Stimulated activated CD8-positive, alpha-beta memory T cell treated with anti-CD3 and anti-CD28 coated beads, Interleukin-7, amount 100 ng/mL, for 24 hours (primary cell): Measurements from ENCODE around the gene AFMID.
"Not testable (repeated sequence)": the region's sequence is repeated elsewhere in the genome, so short reads cannot be mapped to it uniquely, and the experiment has no call there.

ENCODE experiments used
- DNase-seq: peaks from one replicate; pipeline ENCODE4 v3.0.0-alpha.2; 2020; ENCODE audit warnings: low read depth

Gene AFMID, protein sequence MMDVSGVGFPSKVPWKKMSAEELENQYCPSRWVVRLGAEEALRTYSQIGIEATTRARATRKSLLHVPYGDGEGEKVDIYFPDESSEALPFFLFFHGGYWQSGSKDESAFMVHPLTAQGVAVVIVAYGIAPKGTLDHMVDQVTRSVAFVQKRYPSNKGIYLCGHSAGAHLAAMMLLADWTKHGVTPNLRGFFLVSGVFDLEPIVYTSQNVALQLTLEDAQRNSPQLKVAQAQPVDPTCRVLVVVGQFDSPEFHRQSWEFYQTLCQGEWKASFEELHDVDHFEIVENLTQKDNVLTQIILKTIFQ

DNA sequence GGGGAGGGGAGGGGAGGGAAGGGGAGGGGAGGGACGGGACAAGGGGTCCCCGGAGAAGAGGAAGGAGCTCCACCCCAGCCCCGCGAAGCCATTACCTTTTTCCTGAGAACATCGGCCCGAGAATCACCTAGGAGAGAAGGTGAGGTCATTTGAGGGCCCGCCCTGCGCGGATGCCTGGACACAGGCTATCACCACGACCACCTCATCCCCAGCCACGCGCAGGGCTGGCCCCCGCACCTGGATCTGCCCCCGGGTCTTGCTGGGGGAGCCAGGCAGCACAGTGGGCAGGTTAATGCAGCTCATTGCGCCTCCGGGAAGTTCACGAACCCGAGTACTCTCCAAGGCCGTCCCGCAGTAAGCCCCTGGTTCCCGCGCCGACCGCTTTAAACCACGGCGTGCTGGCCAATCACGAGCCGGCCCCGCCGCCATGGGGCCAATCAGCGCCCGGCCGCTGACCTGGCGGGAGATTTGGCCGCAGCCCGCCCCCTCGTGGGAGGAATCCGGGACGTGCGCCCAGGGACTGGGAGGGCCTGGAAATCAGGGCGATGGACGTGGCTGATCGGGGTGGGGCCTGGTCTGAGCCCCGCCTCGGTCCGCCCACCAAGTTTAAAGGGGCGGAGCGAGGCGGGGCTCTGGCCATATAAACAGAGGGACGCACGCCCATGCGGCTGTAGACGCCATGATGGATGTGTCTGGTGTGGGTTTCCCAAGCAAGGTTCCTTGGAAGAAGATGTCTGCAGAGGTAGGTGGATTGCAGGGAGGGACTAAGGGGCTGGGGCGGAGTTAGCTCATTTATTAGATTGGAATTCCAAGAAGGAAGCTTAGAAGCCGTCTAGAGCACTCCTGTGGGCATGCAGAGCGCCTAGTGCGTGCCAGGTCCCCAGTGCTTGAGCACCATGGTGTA lies at the start of gene AFMID, which contains the start of gene TK1:
TSS of gene AFMID (plus strand) at position 671 of the 904 bp plus-strand sequence. CDS start at position 680, 9 bp downstream.
TSS of gene TK1 (minus strand) at position 361 of the 904 bp plus-strand sequence. CDS start at position 303, 58 bp downstream.
- peak; percentile 76 for DNase-seq

DNA sequence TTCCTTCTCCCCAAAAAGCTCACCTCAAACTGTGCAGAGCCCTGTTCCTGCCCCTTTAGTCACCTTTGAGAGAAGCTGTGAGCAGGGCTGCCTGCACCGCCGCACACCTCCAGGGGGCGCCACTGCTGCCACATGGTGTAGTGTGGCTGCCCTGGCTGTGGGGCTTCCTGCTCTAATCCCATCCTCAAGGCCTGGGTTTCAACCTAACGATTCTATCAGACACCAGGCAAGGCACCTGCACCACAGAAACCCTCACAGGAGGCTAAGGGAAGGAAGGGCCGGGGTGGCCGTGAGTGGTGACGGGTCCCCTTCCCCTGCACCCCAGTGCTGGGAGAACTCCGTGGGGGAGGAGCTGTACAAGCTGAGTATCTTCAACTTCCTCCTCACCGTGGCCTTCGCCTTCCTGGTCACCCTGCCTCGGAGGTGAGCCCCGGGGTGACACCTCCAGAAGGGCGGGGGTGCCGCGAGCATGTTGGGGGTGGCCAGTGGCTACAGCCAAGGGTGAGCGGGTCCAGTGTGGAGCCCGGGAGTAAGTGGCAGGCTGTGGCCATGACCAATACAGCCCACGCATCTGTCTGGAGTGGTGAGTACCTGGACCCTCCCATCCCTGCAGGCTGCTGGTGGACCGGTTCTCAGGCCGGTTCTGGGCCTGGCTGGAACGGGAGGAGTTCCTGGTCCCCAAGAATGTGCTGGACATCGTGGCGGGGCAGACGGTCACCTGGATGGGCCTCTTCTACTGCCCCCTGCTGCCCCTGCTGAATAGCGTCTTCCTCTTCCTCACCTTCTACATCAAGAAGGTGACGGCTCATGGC lies 49.6 kb upstream of the AFMID start:
- no peak for DNase-seq

DNA sequence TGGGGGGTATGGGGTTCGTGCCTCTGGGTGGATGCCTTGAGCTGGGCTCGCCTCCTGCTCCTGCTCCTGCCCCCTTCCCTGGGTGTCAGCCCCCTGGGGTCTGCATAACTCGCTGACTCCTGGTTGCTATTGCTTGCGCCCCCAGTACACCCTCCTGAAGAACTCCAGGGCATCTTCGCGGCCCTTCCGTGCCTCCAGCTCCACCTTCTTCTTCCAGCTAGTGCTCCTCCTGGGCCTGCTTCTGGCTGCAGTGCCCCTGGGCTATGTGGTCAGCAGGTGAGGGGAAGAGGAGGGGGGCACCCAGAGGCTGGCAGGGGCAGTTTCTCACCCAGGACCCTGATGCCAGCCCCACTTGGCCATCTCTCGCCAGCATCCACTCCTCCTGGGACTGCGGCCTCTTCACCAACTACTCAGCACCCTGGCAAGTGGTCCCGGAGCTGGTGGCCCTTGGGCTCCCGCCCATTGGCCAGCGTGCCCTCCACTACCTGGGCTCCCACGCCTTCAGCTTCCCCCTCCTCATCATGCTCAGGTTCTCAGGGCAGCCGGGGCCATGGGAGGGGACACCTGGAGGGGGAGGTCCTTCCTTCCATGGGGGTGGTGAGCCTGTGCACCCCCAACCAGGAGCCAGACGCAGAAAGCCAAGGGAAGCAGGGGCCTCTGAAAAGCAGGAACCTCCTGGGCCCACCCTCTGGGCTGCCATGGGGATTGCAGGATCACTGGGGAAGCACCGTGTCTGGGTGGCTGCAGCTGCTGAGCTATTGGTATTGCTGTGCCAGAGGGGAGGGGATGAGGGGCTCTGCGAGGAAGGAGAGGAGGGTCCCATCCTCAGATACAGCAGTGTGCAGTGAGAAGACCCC lies 48.7 kb upstream of the AFMID start:
- DNase-seq = no peak

DNA sequence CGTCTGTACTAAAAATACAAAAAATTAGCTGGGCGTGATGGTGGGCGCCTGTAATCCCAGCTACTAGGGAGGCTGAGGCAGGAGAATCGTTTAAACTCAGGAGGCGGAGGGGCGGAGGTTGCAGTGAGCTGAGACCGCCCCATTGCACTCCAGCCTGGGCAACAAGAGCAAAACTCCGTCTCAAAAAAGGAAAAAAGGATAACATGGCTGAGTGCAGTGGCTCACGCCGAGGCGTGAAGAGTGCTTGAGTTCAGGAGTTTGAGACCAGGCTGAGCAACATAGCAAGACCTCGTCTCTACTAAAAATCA lies 47.3 kb upstream of the AFMID start:
- DNase-seq = not testable (repeated sequence)

DNA sequence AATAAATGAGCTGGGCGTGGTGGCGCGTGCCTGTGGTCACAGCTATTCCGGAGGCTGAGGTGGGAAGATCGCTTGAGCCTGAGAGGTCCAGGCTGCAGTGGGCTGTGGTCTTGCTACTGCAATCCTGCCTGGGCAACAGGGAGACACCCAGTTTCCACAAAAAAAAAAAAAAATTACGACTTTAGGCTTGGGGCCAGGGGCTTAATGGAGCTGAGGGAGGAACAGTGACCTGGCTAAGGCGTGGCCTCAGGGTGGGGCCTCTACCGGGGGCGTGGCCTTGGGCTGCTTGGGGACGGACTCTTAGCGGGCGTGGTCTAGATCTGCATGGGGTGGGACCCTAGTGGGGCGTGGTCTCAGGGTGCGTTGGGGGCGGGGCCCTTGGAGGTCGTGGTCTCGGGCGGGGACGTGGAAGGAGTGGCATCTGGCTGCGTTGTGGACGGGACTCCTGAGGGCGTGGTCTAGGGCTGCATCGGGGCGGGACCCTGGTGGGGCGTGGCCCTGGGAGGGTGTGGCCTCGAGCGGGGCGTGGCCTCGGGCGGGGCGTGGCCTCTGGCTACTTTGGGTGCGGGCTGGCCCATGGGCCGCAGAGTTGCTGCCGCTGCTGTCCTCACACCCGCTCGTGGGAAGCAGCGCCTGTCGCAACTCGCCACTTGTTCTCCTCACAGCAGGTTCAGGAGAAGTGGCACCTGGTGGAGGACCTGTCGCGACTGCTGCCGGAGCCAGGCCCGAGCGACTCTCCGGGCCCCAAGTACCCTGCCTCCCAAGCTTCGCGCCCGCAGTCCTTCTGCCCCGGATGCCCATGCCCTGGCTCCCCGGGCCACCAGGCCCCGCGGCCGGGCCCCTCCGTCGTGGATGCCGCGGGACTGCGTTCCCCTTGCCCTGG lies 46.8 kb upstream of the AFMID start:
- DNase-seq = peak; percentile 90

DNA sequence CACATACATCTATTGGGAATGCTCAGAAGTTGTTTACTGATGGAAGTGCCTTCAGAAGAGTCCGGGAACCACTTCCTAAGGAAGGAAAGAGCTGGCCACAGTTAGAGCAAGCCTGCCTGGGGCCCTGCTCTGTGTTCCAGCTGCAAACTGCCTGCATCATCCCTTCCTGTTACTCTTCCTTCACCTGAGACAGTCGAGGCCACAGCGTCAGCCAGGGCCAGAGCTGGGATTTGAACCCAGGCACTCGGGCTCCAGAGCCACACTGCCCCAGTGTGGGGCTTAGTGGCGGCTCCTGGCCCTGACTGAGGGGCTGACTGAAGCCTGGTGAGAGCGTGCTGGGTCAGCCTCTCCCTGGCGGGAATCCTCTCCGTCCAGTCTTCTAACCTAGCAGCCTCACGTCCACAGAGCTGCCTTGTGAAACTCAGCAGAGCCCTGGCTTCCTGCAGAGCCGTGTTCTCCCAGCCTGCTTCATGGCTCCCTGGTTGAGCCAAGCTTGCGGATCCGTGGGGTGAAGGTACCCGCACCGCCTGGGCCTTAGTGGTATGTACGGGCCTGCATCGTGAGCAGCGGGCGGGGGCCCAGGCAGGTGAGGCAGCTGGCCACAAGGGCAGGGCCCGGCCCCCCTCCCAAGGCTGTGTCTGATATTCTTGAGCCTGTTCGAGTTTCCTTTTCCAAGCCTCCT lies 45.6 kb upstream of the AFMID start:
- no peak for DNase-seq

DNA sequence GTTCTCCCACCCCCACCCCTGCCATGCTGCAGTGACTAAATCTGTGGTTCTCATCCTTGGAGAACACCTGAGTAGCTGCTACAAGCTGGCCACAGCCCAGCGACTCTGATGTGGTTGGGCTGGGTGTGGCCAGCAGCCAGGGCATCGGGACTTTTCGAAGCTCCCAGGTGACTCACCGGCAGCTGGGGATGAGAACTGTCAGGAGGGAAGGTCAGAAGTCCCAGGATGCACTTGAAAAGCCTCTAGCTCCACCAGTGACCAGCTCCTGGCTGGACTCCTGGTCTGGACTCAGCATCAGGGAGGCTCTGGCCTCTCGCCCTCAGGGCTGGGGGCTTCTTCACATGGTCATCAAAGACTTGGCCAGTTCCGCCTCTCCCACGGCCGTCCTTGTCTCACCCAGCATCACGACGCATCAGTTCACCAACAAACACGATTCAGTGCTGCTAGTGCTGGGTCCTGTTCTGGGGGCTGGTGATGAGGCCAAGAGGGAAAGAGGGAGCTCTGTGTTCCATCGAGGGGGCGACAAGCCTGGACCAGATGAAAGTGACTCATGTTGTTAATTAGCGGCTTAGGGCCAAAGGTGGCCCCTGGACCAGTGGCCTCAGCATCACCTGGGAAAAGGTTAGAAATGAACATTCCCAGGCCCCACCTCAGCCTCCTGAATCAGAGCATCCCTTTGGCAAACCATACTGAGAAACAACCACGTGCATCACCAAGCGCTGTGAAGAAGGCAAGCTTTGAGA lies 44.9 kb upstream of the AFMID start:
- DNase-seq = no peak

DNA sequence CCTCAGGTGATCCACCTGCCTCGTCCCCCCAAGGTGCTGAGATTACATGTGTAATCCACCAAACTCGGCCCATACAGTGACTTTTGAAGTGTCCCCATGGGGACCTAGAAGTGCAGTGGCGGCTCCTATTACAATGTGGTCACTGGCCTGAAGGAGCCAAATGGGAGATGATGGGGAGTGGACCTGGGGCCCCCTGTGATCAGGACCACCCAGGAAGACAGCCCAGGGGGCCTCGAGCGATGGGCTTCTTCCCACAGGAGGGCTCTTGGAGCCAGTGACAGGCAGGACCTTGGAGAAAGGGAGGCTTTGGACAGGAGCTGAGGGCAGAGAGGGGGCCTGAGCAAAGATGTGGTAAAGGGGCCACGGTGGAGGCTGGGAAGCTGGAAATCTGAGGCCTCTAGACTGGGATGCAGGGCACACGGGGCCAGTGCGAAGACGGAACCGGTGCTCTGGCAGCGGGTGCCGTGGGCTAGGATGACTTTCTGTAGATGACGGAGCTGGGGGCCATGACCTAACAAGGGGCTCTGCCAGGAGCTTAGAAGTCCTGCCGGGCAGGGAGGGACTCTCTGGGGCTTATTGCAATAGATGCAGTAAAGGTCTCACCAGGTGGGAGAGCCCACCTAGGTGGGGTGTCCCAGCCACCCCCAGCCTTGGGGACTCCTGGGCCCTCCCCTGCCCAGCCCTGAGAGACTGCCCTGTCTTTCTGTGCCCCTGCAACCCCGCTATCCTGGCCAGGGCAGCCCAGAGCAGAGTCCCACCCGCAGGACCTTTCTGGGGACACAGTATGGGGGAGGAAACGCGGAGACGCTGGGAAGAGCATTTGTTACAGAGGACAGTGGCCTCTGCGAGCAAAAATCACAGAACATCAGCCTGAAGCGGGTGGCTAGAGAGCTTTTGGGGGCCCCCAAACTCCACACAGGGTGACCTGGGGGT lies 43.7 kb upstream of the AFMID start:
- DNase-seq = no peak

DNA sequence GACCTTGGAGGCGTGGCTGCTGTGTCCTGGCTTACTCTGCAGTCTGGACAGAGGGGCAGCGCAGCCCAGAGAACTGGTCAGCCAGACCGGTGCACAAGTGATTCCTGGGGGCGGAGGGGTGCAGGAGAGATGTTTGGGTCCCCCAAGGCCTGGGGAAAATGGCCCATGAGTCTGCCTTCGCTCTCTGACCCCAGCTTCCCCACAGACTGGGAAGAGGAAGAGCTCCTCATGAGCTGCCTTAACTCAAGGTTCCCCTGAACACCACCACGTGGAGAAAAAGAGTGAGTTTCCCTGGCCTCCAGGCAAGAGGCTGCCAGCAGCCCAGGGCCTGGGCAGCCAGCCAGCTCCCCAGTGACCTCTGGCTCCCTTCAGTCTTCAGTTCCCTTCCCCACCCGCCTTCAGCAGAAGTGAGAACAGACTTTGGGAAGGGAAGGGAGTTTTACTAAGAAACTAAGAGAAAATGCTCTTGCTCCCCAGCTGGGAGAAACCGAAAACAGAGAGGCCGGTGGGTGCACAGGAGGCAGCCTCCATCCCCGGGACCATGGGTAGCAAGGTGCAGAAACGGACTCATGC lies 42.9 kb upstream of the AFMID start:
- DNase-seq = no peak

DNA sequence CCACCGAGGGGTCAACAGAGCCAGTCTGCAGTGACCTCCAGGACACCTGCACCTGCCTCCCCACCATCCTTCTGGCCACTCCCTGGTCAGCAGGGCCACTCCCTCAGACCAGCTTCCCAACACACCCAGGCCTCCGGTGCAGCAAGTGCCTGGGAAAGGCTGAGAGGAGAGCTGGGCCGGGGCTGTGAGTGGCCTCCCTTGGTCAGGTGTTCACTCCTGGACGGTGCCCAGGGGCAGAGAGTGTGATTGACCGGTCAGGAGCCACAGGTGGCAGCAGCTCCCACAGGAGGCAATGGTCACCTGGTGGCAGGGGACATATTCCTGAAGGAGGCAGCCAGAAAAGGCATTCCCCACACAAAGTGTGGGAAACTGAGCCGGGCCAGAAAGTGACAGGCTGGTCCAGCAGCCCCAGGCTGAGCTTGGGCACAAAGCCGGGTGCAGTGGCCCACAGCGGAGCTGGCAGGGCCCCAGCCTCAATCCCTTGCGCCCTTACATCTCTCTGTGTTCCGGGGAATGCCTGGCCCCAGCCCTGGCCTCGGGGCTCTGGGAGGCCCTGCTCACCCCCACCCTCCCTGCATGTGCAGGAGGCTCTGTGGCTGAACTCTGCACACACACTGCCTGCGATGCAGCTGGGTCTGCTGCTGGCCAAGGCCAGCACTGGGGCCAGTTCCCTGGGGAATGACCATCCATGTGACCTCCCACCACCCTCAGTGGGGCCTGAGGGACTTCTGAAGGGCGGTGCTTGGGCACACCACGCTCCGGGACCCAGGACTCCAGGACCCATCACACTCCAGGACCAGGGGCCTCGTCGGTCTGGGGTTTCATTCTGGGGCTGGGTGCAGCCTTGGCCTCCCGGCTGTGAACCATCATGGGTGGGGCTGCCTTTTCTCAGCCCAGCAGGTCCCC lies 42.2 kb upstream of the AFMID start:
- no peak for DNase-seq

DNA sequence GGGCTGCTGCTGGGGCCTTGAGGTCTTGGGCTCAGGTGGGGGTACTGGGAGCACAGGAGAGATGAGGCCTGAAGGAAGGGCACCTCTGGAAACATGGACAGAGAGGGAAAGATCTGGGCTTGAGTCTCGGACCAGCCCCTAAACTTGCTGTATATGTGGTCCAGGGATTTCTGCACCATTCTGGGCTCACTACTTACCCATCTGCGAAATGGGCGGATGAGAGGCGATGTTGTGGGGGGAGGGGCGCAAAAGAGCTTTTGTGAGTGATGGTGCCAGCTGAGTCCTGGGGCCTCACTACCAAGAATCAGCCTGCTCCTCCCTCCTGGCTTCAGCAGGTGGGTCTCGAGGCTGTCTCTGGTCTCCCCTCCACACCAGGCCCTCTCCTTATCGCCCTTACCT lies 40.7 kb upstream of the AFMID start:
- DNase-seq = no peak

DNA sequence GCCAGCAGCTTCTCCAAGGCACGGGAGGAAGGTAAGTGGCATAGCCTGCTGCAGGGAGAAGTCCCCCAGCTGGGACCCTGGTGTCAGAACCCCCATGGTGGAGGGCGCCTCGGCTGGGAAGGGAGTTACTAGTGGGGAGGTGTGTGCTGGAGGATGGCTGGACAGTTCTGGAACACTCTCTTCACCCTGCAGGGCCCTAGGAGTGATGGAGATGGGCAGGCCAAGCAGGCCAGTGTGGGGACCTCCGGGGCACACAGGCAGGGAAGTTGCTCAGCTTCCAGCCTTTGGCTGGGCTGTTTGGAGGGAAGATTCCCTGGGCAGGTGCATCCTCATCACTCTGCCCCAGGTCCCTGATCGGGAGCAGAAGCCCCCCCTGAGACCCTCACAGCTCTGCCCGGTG lies 40.3 kb upstream of the AFMID start:
- DNase-seq = no peak

DNA sequence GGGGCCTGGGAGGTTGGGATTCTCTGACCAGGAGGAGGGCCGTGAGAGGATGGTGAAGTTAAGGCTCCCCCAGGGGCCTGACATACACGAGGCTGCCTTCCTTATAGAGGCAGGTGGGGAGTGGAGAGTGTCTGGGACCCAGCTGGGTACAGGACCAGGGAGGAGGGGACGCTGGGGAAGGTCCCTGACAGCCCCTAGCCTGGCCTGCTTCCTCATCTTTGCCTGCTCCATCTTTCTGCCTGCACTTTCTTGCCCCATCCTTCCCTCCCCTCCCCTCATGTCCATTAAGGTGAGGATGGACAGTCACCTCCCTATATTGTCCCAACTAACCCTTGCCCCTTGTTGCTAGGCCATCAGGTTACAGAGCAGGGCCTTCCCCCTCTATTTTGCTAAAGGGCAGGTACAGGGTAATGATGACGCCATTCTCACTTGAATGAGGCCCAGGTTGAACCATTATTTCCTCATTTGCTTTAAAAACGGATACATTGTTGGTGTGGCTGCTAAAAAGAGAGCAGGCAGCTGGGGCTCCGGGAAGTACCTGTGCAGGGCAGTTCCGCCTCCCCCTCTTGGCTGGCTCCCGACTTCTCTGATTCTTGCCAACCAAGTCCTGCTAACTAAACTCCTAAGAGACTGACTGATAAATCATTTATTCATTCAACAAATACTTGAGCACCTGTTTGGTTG lies 39.7 kb upstream of the AFMID start:
- no peak for DNase-seq

DNA sequence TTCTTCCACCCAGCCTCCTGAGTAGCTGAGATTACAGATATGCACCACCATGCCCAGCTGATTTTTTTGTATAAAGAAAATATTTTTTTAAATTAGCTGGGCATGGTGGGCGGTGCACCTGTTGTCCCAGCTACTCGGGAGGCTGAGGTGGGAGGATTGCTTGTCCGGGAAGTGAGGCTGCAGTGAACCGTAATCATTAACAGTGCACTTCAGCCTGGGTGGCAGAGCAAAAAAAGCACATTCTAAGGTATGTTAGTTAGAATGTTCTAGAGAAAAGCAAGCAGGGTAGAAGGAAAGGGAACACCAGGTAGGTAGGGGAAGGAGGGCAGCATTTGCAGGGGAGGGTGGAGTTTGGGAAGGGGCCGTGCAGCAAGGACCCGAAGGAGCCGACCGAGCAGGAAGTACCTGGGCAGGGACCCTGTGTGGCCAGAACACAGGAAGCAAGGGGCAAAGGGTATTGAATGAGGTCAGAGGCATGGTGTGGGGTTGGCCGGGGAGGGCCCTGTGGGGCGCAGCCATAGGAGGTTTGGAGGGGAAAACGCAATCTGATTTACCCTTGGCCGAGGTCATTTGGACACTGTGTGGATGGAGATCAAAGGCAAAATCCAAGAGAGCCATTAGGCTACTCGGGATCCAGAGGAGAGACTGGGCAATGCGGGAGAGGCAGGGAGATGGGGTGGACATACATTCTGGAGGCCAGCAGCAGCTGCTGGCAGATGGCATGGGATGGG lies 38.7 kb upstream of the AFMID start:
- DNase-seq = no peak

DNA sequence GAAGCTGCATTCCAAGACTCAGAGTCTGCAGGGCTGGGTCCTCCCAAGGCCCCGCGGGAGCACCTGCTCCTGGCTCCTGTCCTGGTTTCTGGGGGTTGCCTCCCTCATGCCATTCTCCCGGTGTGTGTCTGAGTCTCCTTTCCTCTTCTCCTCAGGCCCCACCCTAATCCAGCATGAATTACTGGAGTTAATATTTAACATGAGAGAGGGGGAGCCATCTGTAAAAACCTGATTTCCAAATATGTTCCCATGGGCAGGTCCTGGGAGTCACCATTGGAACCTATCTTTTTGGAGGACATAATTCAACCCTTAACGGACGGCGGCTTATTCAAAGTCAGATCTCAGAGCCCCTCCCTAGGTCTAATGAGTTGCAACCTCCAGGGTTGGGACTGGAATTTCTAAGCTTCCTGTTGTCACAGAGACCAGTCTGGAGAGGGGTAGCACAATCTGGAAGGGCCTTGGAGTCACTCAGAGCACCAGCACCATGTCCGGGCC lies 35.6 kb upstream of the AFMID start:
- no peak for DNase-seq
